Measurements from ENCODE around the gene SDR42E2.

- no peak for TF ChIP-seq TCF7L2 (IDR thresholded peaks at IDR 0.05; ENCODE audit: borderline replicate concordance, low read depth, low read length)
- peak; percentile 97 for TF ChIP-seq CTCF (tag by site-specific recombination; IDR thresholded peaks at IDR 0.05)
- TF ChIP-seq ZNF121 (tag by site-specific recombination; IDR thresholded peaks at IDR 0.05), result no peak
- TF ChIP-seq ZBTB11 (tag by site-specific recombination; conservative IDR thresholded peaks at IDR 0.05; ENCODE audit: low read depth), result peak; percentile 88
- TF ChIP-seq YY1 (tag by site-specific recombination; IDR thresholded peaks at IDR 0.05), result peak; percentile 54; the same call in 1 of the 2 replicates
- peak; percentile 97 for TF ChIP-seq ZBTB6 (tag by site-specific recombination; IDR thresholded peaks at IDR 0.05)
- no peak for TF ChIP-seq KLF7 (tag by site-specific recombination; IDR thresholded peaks at IDR 0.05; ENCODE audit: borderline replicate concordance)
- peak; percentile 84 for TF ChIP-seq ZBTB20 (tag by site-specific recombination; IDR thresholded peaks at IDR 0.05)
- no peak for TF ChIP-seq ZNF138 (tag by site-specific recombination; IDR thresholded peaks at IDR 0.05; ENCODE audit: borderline replicate concordance)
- TF ChIP-seq ZNF629 (tag by site-specific recombination; IDR thresholded peaks at IDR 0.05), result peak; percentile 27
These were observed 43.9 kb downstream of the SDR42E2 start, which contains the start of gene EEF2K for GRCh38 chr16:22206013-22206841.

Data from HEK293 (cell line).